GM18867 (cell line): ENCODE results near the gene LHB.

ENCODE experiments used
- ATAC-seq: cut with Tn5 transposase; IDR thresholded peaks from one replicate; pipeline ENCODE4 v1.9.1; 2021; ENCODE audit warnings: mild to moderate bottlenecking, moderate library complexity; ENCODE audit not compliant: unreplicated experiment

The LHB gene

DNA sequence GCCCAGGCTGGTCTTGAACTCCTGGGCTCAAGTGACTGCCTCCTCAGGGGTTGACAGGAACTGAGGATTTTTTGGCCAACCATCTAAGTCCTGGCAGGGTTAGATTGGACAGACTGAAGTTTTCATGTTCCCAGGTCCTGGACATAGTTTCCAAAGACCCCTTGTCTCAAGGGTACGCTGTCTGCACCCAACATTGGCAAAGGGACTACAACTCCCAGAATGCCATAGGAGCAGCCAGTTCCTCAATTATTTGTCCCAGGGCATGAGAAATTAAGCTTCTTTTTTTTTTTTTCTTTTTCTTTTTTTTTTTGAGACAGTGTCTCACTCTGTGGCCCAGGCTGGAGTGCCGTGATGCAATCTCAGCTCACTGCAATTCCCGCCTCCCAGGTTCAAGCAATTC is 30.7 kb downstream of the LHB start:
- ATAC-seq: no peak

DNA sequence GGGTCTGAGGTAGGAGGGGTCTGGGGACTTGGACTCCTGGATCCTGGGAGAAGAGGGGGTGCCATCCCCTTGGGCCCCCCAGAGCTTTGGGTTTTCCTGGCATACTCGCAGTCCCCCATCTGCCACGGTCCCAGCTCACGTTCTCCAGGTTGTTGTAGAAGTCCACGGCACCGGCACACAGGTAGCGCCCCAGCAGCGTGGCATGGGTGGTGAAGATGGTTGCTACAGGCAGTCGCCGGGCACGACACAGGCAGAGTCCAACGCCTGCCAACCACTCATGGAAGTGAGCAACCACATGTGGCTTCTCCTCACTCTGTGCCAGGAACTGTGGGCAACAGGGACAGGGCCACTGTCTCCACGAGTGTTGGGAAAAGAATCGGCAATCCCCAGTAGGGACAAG is 31.2 kb downstream of the LHB start:
- ATAC-seq: no peak

DNA sequence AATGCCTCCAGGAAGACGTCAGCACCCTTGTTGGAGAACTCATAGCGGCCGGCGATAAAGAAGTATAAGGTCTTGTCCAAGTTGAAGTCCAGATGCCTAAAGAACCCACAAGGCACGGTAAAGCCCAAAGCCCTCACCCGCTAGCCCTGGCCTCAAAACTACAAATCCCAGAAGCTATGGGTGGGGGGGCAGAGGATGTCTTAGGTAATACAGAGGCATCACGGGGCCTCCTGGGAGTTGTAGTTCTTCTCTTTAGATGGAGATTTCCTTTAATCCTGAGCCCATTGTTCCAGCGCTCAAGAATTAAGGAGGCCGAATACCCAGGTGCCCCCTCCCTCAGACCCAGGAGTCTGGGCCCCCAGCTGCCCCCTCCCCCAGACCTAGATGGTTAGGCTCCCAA is 34.6 kb downstream of the LHB start:
- ATAC-seq: no peak

DNA sequence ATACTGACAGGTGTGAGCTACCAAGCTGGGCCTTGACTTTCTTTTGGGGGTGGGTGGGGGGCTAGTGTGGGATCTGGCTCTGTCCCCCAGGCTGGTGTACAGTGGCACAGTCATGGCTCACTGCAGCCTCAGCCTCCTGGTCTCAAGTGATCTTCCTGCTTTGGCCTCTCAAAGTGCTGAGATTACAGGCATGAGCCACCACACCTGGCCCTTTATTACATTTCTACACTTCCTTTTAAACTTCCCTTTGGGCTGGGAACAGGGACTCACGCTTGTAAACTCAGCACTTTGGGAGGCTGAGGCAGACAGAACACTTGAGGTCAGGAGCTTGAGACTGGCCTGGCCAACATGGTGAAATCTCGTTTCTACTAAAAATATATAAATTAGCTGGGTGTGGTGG is 39.8 kb downstream of the LHB start:
- no peak for ATAC-seq

DNA sequence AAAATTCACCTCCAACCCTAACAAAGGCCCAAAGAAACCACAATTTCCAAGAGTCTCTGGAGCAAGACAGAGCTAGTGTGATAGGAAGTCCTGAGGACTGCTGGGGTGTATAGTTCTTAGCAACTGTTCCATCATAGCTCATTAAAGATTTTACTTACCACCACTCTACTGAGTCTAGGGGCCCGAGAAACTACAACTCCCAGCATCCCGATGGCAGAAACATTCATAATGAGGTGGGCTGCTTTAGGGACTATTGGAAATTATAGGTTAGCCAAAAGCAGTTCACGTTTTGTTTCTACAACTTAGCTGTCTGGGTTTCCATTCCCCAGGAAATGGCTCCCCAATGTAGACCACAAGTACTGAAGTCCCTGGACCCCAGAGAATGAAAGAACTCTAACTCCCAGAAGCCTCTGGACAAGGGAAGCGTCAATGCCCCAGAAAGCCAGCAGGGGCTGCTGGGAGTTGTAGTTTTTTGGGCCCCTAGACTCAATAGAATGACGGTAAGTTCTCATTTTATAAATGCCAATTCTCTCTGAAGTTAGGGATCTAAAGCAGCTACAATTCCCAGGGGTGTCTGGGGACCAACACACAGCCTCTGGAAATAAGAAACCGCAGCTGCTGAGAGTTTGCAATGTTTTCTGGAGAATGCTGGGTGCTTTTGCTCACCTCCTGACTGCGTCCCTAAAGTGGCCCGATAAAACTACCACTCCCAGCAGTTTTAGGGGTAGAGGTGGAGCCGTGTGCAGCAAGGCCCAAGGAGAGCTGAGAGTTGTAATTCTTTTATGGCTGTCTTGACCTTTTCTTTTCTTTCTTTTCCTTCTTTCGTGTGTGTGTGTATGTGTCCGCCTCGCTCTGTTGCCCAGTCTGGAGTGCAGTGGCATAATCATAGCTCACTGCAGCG is 40.7 kb downstream of the LHB start:
- no peak for ATAC-seq

DNA sequence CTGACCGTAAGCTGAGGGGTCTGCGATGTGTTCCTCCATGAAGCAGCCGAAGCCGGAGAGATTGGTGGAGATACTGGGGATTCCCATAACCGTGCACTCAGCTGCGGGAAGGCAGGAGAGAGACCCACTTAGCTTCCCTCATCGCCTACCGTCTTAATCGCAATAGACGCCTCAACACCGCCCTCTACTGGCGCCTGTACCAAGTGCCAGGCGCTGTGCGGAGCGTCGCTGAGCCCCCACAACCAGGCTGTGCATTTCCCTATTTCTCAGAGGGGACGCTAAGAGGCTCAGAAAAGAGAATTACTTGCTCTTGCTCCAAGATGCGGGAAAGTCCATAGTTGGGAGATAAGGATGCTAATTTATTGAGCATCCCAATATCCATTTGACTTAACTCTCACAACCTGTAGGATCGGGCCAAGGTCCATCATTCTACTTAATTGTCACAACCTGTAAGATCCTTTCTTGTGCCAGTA is 45.9 kb downstream of the LHB start:
- ATAC-seq: no peak

DNA sequence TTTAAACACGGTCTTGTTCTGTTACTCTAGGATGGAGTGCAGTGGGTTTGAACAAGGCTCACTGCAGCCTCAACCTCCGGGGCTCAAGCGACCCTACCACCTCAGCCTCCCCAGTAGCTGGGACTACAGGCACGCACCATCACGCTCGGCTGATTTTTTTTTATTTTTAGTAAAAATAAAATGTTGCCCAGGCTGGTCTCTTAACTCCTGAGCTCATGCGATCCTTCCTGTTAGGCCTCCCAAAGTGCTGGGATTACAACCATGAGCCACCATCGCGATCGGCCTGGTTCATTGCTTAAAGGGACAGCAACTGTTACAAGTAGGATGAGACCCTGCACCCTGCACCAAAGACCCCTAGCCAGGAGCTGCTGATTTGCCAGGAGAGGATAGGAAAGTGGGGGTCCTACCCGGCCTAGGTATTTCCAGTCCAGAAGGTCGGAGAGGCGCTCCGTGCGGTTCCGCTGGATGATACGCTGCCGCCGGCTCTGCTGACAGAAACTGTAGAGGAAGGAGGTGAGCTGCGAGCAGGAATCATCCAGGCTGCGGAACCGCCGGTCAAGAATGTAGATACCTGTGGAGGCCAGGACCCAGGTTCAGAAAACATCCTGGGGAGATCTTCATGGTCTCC is 46.6 kb downstream of the LHB start:
- no peak for ATAC-seq

DNA sequence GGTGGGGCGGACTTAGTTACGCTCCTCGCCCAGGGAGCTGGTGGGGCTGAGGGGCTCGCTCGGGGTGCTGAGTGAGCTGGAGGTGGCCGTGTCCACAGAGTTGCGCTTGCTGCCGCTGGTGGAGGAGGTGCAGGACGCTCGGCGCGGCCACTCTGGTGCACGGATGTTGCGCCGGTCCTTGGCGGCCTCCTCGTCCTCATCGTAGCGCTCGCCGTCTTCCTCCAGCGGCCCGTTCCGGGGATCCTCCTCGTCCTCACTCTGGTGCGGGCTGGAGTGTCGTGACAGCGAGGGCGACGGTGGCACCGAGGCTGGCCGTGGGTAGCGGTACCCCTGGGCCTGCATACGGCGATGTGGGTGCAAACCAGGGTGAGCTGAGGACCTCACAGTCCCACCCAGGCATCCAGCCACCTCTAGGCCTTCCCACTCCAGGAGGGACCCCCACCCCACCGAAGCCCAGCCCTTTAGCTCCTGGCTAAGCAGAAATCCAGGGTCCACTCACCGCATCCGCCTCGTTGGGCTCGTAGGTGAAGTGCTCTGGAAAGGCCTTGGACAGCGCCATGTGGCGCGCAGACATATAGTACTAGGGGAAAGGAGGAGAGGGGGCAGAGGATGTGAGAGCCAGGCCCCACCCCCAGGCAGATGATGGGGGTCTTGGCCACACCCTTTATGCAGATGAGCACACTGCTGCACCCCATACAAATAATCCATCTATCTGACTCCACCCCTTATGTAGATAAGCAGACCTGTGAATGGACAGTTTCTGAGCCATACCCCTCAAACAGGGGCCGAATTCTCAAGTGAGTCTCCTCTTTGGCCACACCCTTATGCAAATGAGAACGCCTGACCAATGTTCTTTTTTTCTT is 47.4 kb downstream of the LHB start:
- no peak for ATAC-seq

DNA sequence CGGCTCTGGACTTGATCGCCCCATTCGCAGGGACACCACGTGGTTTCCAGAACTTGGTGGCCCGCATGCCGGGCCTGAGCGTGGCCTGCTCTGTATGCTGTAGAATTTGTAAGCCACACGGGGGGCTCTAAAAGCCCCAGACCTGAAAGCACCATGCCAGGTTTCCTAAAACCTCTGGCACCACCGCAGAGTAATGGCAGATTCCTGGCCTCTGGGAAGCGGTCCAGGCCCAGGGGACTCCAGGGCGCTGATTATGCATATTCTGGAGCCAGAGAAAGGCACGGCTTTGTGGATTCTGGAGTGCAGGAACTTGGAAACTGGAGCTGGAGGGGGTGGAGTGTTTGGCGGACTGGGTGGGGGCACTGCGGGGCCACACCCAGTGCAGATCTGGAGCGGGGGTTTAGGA is 48.1 kb downstream of the LHB start:
- ATAC-seq: no peak

DNA sequence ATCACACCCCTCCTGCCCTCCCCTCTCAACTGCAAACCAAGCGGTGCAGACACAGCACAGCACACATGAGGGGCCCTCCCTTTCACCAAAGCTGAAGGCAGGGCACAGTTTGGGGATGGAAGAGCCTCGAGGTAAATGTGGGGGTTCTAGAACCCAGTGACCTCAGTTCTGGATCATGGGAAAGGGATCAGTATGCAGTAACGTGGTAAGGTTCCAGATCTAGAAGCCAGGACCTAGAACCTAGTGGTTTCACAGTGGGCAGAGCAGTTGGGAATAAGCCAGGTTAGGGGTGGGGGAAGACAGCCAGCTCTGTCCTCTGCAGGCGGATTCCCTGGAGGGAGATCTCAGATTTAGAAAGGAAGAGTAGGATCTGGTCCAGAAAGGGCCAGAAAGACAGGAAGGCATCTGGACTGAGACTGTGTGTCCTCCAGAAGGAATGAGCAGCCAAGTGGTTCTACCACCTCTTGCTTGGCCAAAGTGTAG is 48.7 kb downstream of the LHB start:
- no peak for ATAC-seq

DNA sequence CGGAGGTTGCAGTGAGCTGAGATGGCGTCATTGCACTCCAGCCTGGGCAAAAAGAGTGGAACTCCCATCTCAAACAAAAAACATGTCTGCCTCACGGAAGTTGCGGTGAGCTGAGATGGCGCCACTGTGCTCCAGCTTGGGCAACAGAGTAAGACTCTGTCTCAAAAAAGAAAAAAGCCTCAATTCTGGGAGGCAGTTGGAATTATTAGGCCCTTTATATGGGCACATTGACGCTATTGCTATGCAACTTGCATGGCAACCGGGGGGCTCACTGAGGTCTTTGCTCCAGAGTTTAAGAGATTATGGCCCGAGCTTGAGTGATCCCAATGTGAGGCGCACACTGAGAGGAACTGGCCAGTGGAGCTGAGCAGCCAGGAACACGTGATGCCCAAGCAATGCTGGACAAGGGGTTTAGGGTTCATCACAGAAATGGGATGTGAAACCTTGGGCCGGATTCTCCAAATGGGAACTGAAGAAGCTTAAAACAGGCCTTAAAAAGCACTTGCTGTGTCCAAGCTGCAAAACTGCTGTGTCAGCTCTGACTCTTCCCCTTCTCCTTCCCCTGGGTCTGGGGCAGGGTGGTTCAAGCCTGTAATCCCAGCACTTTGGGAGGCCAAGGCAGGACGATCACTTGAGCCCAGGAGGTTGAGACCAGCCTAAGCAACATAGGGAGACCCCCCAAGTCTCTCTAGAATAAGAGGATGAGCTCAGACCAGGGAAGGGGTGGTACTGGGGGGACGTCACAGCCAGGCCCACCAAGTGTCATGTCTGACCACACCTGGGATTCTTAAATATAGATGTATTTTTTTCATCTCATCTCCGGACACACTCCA is 49.3 kb downstream of the LHB start:
- no peak for ATAC-seq

DNA sequence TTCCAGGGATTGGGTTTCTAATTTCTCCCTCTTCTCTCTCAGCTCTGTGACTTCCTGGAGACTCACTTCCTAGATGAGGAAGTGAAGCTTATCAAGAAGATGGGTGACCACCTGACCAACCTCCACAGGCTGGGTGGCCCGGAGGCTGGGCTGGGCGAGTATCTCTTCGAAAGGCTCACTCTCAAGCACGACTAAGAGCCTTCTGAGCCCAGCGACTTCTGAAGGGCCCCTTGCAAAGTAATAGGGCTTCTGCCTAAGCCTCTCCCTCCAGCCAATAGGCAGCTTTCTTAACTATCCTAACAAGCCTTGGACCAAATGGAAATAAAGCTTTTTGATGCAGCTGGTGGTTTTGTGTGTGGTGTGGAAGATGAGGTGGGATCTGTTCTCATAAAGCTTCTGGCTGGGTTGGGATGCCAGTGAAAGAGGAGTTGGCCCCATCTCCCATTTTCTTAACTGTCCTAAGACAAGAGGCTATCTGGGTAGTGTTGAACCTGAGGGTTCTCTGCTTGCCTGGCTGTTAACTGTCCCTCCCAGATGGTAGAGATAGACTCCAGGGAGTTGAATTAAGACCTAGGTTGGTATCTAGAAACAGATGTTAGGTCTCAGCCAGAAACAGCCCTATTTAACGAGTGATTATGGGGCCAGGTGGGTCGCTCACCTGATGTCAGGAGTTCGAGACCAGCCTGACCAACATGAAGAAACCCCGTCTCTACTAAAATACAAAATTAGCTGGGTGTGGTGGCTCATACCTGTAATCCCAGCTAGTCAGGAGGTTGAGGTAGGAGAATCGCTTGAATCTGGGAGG is 50.1 kb downstream of the LHB start:
- no peak for ATAC-seq
